Keratinocyte (primary cell): Measurements from ENCODE around the gene ZNF787. TPM values are rescaled to one million over a fixed set of nuclear protein-coding genes. Genes with fewer than 3 reads are reported as not detected.

Experiments
- DNase-seq: peaks from one replicate; pipeline ENCODE4 v3.0.0-alpha.2; 2011; ENCODE audit warnings: low read depth, missing footprints, low spot score
- FAIRE-seq: peaks from 2 replicates; lab custom pipeline; 2011; peaks lifted over from hg19 to GRCh38; lab: Jason Lieb, UNC
- H2AFZ ChIP-seq: 2 replicates; pipeline ENCODE4 v1.6.0; 2012; ENCODE audit warnings: low read length, control low read depth, inconsistent platforms; ENCODE audit not compliant: control insufficient read depth
- H3K27ac ChIP-seq: 2 replicates; pipeline ENCODE4 v1.5.1; 2011; ENCODE audit warnings: low read length; ENCODE audit not compliant: control insufficient read depth, insufficient read depth
- H3K27me3 ChIP-seq: 3 replicates; pipeline ENCODE4 v1.6.0; 2011; ENCODE audit warnings: low read length; ENCODE audit not compliant: control insufficient read depth, insufficient read depth; ENCODE audit errors: extremely low read depth
- H3K36me3 ChIP-seq, 2 experiments: 2 replicates in 1 of 2; 3 replicates in 1 of 2; pipeline ENCODE4 v1.5.1; 2011; ENCODE audit warnings: low read length in 2 of 2, mild to moderate bottlenecking in 1 of 2; ENCODE audit not compliant: control insufficient read depth in 2 of 2, insufficient read depth in 2 of 2; ENCODE audit errors: extremely low read depth in 1 of 2
- H3K4me1 ChIP-seq: 3 replicates; pipeline ENCODE4 v1.5.1; 2011; ENCODE audit warnings: low read length; ENCODE audit not compliant: control insufficient read depth, insufficient read depth; ENCODE audit errors: extremely low read depth
- H3K4me2 ChIP-seq: 3 replicates; pipeline ENCODE4 v1.6.0; 2011; ENCODE audit warnings: low read depth, low read length; ENCODE audit not compliant: control insufficient read depth, insufficient read depth; ENCODE audit errors: extremely low read depth
- H3K4me3 ChIP-seq, 3 experiments: fragments of 200-600 bp in 1 of 3; sonication (generic) in 1 of 3; 2 replicates in 2 of 3; 3 replicates in 1 of 3; pipeline ENCODE4 v1.5.1; 2011 to 2016; ENCODE audit warnings: low read length in 3 of 3, mild to moderate bottlenecking in 3 of 3, control low read depth in 2 of 3, inconsistent platforms in 1 of 3, low read depth in 1 of 3, mixed read lengths in 1 of 3, mixed run types in 1 of 3, moderate library complexity in 1 of 3; ENCODE audit not compliant: control insufficient read depth in 2 of 3, insufficient read depth in 2 of 3; ENCODE audit errors: extremely low read depth in 1 of 3
- H3K79me2 ChIP-seq: 2 replicates; pipeline ENCODE4 v1.6.0; 2012; ENCODE audit warnings: low read length; ENCODE audit not compliant: control insufficient read depth, insufficient read depth
- H3K9ac ChIP-seq: 3 replicates; pipeline ENCODE4 v1.6.0; 2011; ENCODE audit warnings: low read length; ENCODE audit not compliant: control insufficient read depth, insufficient read depth; ENCODE audit errors: extremely low read depth
- H3K9me1 ChIP-seq: 3 replicates; pipeline ENCODE4 v1.6.0; 2011; ENCODE audit warnings: low read length; ENCODE audit not compliant: control insufficient read depth, insufficient read depth; ENCODE audit errors: extremely low read depth
- H3K9me3 ChIP-seq: 2 replicates; pipeline ENCODE4 v1.5.1; 2012; ENCODE audit warnings: low read depth, low read length; ENCODE audit not compliant: control insufficient read depth
- H4K20me1 ChIP-seq: 3 replicates; pipeline ENCODE4 v1.6.0; 2011; ENCODE audit warnings: low read length; ENCODE audit not compliant: control insufficient read depth, insufficient read depth; ENCODE audit errors: extremely low read depth
- EZH2 ChIP-seq: IDR thresholded peaks from one replicate; pipeline ENCODE4 v1.6.1; 2012; ENCODE audit warnings: inconsistent platforms, mild to moderate bottlenecking, low read length, moderate library complexity
- dilution Hi-C: fragments of 300-500 bp; cut with MboI; formaldehyde crosslinking; loops from one replicate; pipeline ENCODE4 v1.7.0; 2020; ENCODE audit warnings: low sequenced_read_pairs; ENCODE audit not compliant: extremely low pct_ligation_motif_present
- polyA plus RNA-seq, 5 experiments: library from polyadenylated mRNA; depleted of rRNA in 3 of 5; stranded (reverse) in 3 of 5; stranded (forward) in 1 of 5; unstranded in 1 of 5; fragments of >200 nt; gene quantifications; 1 replicate in 1 of 5; 2 replicates in 3 of 5; 3 replicates in 1 of 5; pipeline versions ENCODE4 v1.2.1 to v1.2.3, GENCODE V29; 2011 to 2012; ENCODE audit warnings: missing spikeins in 2 of 5, low read depth in 1 of 5, low replicate concordance in 1 of 5
- TF ChIP-seq, protein P1 (sequence below), 3 experiments: IDR thresholded peaks in 1 of 3; conservative IDR thresholded peaks in 1 of 3; optimal IDR thresholded peaks in 1 of 3; 2 replicates in 2 of 3; 3 replicates in 1 of 3; pipeline versions ENCODE3 to v1.5.1; 2011; ENCODE audit warnings: low read length in 3 of 3, mild to moderate bottlenecking in 3 of 3, moderate library complexity in 2 of 3, control low read depth in 1 of 3, inconsistent platforms in 1 of 3; ENCODE audit not compliant: insufficient read depth in 2 of 3; ENCODE audit errors: extremely low read depth in 1 of 3

The ZNF787 gene
- polyA plus RNA-seq, 1 donor (not counting 4 experiments of a cell fraction or from before 2014, with no cell fraction given): 5.6 TPM

DNA sequence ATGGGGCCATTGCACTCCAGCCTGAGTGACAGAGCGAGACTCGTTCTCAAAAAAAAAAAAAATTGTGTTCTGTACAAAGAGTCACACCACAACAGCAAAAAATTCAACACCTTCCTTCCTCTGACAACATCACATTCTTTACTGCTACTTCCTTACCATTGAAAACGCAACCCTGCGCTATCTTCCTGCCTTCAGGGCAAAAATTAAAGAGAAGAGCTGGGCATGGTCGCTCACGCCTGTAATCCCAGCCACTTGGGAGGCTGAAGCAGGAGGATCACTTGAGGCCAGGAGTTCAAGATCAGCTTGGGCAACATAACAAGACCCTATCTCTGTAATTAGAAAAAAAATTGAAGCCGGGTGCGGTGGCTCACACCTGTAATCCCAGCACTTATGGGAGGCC is 10.6 kb upstream of the ZNF787 start:
- no peak overlapping the region for H3K9ac ChIP-seq
- no peak overlapping the region for H3K4me3 ChIP-seq
- no peaks in the 10 kb centered on the region for H3K36me3 ChIP-seq
- no peak for TF ChIP-seq EZH2
- TF ChIP-seq, protein P1, sequence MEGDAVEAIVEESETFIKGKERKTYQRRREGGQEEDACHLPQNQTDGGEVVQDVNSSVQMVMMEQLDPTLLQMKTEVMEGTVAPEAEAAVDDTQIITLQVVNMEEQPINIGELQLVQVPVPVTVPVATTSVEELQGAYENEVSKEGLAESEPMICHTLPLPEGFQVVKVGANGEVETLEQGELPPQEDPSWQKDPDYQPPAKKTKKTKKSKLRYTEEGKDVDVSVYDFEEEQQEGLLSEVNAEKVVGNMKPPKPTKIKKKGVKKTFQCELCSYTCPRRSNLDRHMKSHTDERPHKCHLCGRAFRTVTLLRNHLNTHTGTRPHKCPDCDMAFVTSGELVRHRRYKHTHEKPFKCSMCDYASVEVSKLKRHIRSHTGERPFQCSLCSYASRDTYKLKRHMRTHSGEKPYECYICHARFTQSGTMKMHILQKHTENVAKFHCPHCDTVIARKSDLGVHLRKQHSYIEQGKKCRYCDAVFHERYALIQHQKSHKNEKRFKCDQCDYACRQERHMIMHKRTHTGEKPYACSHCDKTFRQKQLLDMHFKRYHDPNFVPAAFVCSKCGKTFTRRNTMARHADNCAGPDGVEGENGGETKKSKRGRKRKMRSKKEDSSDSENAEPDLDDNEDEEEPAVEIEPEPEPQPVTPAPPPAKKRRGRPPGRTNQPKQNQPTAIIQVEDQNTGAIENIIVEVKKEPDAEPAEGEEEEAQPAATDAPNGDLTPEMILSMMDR (optimal IDR thresholded peaks at IDR 0.05 in 1 of 3, IDR thresholded peaks at IDR 0.05 in 1 of 3, conservative IDR thresholded peaks at IDR 0.05 in 1 of 3; ENCODE audit: extremely low read depth in 1 of 3, insufficient read depth in 2 of 3, low read length in 3 of 3): no peak
- DNase-seq (no peak), FAIRE-seq (no peak)
- H3K9me3 ChIP-seq: no peaks in the 10 kb centered on the region
- H4K20me1 ChIP-seq: no peaks in the 10 kb centered on the region
- H3K4me1 ChIP-seq: peaks cover 11% of the 10 kb centered on the region
- dilution Hi-C loops: no loop called here
- no peak overlapping the region for H2AFZ ChIP-seq
- H3K4me2 ChIP-seq: no peak overlapping the region
- H3K27ac ChIP-seq: no peak overlapping the region
- H3K27me3 ChIP-seq: no peaks in the 10 kb centered on the region
- no peaks in the 10 kb centered on the region for H3K9me1 ChIP-seq
- H3K79me2 ChIP-seq: no peaks in the 10 kb centered on the region

DNA sequence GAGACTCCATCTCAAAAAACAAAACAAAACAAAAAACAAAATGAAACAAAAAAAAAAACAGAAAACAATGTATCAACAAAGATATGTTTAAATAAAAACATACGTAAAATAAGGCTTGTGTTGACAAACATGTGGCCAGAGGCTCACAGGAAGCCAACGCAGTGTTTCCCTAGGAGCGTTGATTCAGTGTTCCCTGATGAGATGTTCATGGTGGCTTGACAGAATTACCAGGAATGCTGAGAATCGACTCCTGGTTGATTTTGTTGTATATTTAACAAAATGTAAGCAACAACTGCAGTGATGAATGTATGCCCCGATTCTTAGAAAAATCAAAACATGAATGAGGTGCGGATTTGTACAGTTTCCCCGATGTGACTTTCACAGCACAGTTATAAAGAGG is 8.9 kb upstream of the ZNF787 start:
- Histone ChIP-seq H3K9ac (no peak overlapping the region), H3K9me1 (no peaks in the 10 kb centered on the region), H2AFZ (no peak overlapping the region), H3K36me3 (no peaks in the 10 kb centered on the region), H3K9me3 (no peaks in the 10 kb centered on the region), H3K27ac (no peak overlapping the region), H4K20me1 (no peaks in the 10 kb centered on the region), H3K4me1 (peaks cover 9% of the 10 kb centered on the region), H3K27me3 (no peaks in the 10 kb centered on the region), H3K4me3 (no peak overlapping the region), H3K79me2 (no peaks in the 10 kb centered on the region), H3K4me2 (no peak overlapping the region)
- TF ChIP-seq EZH2: no peak
- TF ChIP-seq, protein P1 (optimal IDR thresholded peaks at IDR 0.05 in 1 of 3, IDR thresholded peaks at IDR 0.05 in 1 of 3, conservative IDR thresholded peaks at IDR 0.05 in 1 of 3; ENCODE audit: extremely low read depth in 1 of 3, insufficient read depth in 2 of 3, low read length in 3 of 3): no peak
- no peak for FAIRE-seq
- DNase-seq: no peak
- dilution Hi-C loops: no loop called here
